H1 (cell line): ENCODE measurements around the gene CCR3. TPM values are rescaled to one million over a fixed set of nuclear protein-coding genes. Genes with fewer than 3 reads are reported as not detected.

ENCODE experiments used
- CTCF ChIA-PET: fragments of 300-600 bp; sonication (Branson Sonifier 250); formaldehyde crosslinking; loops from one replicate; lab custom pipeline; 2021; ENCODE audit not compliant: partially characterized antibody; lab: Charles Lee
- POLR2A ChIA-PET: fragments of 300-600 bp; sonication (Branson Sonifier 250); formaldehyde crosslinking; loops from one replicate; lab custom pipeline; 2021; ENCODE audit warnings: inconsistent platforms; ENCODE audit not compliant: partially characterized antibody; lab: Charles Lee
- DNase-seq, 2 experiments: peaks; one replicate each; pipeline versions ENCODE4 v3.0.0 to v3.0.0-alpha.2; 2010 to 2022; ENCODE audit warnings: low spot score in 2 of 2, low read depth in 1 of 2, mixed read lengths in 1 of 2
- FAIRE-seq: peaks from 2 replicates; lab custom pipeline; 2011; peaks lifted over from hg19 to GRCh38; lab: Jason Lieb, UNC
- H2AFZ ChIP-seq: 2 replicates; pipeline ENCODE4 v1.8.1; 2012; ENCODE audit warnings: low read length, inconsistent platforms
- H2AK5ac ChIP-seq: 2 replicates; pipeline ENCODE4 v1.6.1; 2013; ENCODE audit warnings: low read depth, low read length
- H2BK120ac ChIP-seq: replicated peaks from 2 replicates; pipeline ENCODE3; 2013; ENCODE audit warnings: low read depth, low read length, inconsistent platforms
- H2BK12ac ChIP-seq: 2 replicates; pipeline ENCODE4 v1.6.1; 2013; ENCODE audit warnings: low read depth, low read length
- H2BK15ac ChIP-seq: 2 replicates; pipeline ENCODE4 v1.6.1; 2013; ENCODE audit warnings: low read length
- H2BK20ac ChIP-seq: 2 replicates; pipeline ENCODE4 v1.6.1; 2013; ENCODE audit warnings: low read length
- H2BK5ac ChIP-seq: 2 replicates; pipeline ENCODE4 v1.6.1; 2013; ENCODE audit warnings: low read depth, low read length
- H3K14ac ChIP-seq: 2 replicates; pipeline ENCODE4 v1.6.1; 2013; ENCODE audit warnings: inconsistent platforms; ENCODE audit not compliant: insufficient read length
- H3K18ac ChIP-seq: 2 replicates; pipeline ENCODE4 v1.6.1; 2013; ENCODE audit warnings: low read length; ENCODE audit errors: extremely low read depth
- H3K23ac ChIP-seq: 2 replicates; pipeline ENCODE4 v1.6.1; 2013; ENCODE audit warnings: inconsistent platforms; ENCODE audit not compliant: insufficient read length
- H3K23me2 ChIP-seq: 2 replicates; pipeline ENCODE4 v1.6.1; 2013; ENCODE audit warnings: low read depth, low read length
- H3K27ac ChIP-seq: 2 replicates; pipeline ENCODE4 v1.6.1; 2011; ENCODE audit warnings: low read depth, low read length, inconsistent platforms
- H3K27me3 ChIP-seq, 4 experiments: replicated peaks in 1 of 4; 1 replicate in 1 of 4; 2 replicates in 3 of 4; pipeline versions ENCODE4 v1.6.1 to v1.8.1; 2011 to 2013; ENCODE audit warnings: low read length in 3 of 4, mild to moderate bottlenecking in 3 of 4, inconsistent platforms in 2 of 4, mixed read lengths in 2 of 4, moderate library complexity in 1 of 4; ENCODE audit not compliant: control insufficient read depth in 3 of 4, insufficient read depth in 3 of 4; ENCODE audit errors: extremely low read depth in 1 of 4
- H3K36me3 ChIP-seq, 4 experiments: 2 replicates each; pipeline versions ENCODE4 v1.6.1 to v1.8.1; 2011 to 2013; ENCODE audit warnings: mild to moderate bottlenecking in 4 of 4, low read length in 3 of 4, moderate library complexity in 2 of 4, control low read depth in 1 of 4, inconsistent platforms in 1 of 4; ENCODE audit not compliant: insufficient read depth in 4 of 4, control insufficient read depth in 2 of 4
- H3K4ac ChIP-seq: replicated peaks from 2 replicates; pipeline ENCODE3; 2013; ENCODE audit warnings: low read length, low read depth, mixed read lengths, inconsistent platforms; ENCODE audit not compliant: insufficient read length
- H3K4me1 ChIP-seq, 4 experiments: replicated peaks in 1 of 4; 1 replicate in 1 of 4; 2 replicates in 3 of 4; pipeline versions ENCODE4 v1.6.1 to v1.8.1; 2011 to 2013; ENCODE audit warnings: low read length in 3 of 4, inconsistent platforms in 2 of 4, mixed read lengths in 1 of 4; ENCODE audit not compliant: insufficient read depth in 4 of 4, control insufficient read depth in 3 of 4
- H3K4me2 ChIP-seq, 2 experiments: 2 replicates each; pipeline versions ENCODE4 v1.6.1 to v1.8.1; 2011 to 2013; ENCODE audit warnings: low read depth in 2 of 2, low read length in 2 of 2, control low read depth in 1 of 2, inconsistent platforms in 1 of 2, mild to moderate bottlenecking in 1 of 2; ENCODE audit not compliant: insufficient read depth in 1 of 2
- H3K4me3 ChIP-seq, 4 experiments: fragments of 200-600, 300-600 bp in 1 of 4; sonication (generic), shearing (Covaris generic), sonication (Bioruptor Twin) in 1 of 4; 2 replicates each; pipeline versions ENCODE4 v1.5.1 to v1.8.1; 2011 to 2016; ENCODE audit warnings: low read length in 4 of 4, low read depth in 3 of 4, control low read depth in 2 of 4, inconsistent platforms in 2 of 4, mild to moderate bottlenecking in 2 of 4, mixed read lengths in 1 of 4, moderate library complexity in 1 of 4; ENCODE audit not compliant: insufficient read depth in 2 of 4; ENCODE audit errors: extremely low read depth in 1 of 4
- H3K56ac ChIP-seq: replicated peaks from 2 replicates; pipeline ENCODE3; 2013; ENCODE audit warnings: low read depth, mild to moderate bottlenecking, mixed read lengths, low read length, inconsistent platforms; ENCODE audit not compliant: insufficient read length
- H3K79me1 ChIP-seq: 2 replicates; pipeline ENCODE4 v1.6.1; 2013; ENCODE audit warnings: low read depth, low read length, control low read depth
- H3K79me2 ChIP-seq, 2 experiments: 2 replicates each; pipeline versions ENCODE4 v1.6.1 to v1.8.1; 2012 to 2013; ENCODE audit warnings: low read length in 2 of 2, mild to moderate bottlenecking in 2 of 2, inconsistent platforms in 1 of 2; ENCODE audit not compliant: insufficient read depth in 2 of 2, control insufficient read depth in 1 of 2
- H3K9ac ChIP-seq, 4 experiments: replicated peaks in 1 of 4; 1 replicate in 1 of 4; 2 replicates in 3 of 4; pipeline versions ENCODE4 v1.6.1 to v1.8.1; 2011 to 2013; ENCODE audit warnings: low read depth in 3 of 4, low read length in 3 of 4, control low read depth in 2 of 4, mild to moderate bottlenecking in 2 of 4, moderate library complexity in 2 of 4, inconsistent platforms in 1 of 4; ENCODE audit errors: extremely low read depth in 1 of 4
- H3K9me3 ChIP-seq, 2 experiments: 2 replicates each; pipeline versions ENCODE4 v1.6.1 to v1.8.1; 2012 to 2013; ENCODE audit warnings: mild to moderate bottlenecking in 2 of 2, moderate library complexity in 2 of 2, control low read depth in 1 of 2, inconsistent platforms in 1 of 2, low read depth in 1 of 2, low read length in 1 of 2, mixed read lengths in 1 of 2; ENCODE audit not compliant: insufficient read depth in 2 of 2
- H4K20me1 ChIP-seq, 2 experiments: replicated peaks in 1 of 2; 2 replicates each; pipeline versions ENCODE3 to v1.8.1; 2011 to 2013; ENCODE audit warnings: inconsistent platforms in 2 of 2, low read length in 2 of 2, mild to moderate bottlenecking in 1 of 2; ENCODE audit not compliant: insufficient read depth in 2 of 2, control insufficient read depth in 1 of 2
- H4K5ac ChIP-seq: 2 replicates; pipeline ENCODE4 v1.6.1; 2013; ENCODE audit warnings: low read length, low read depth, mixed read lengths, inconsistent platforms; ENCODE audit not compliant: insufficient read length
- H4K8ac ChIP-seq: 2 replicates; pipeline ENCODE4 v1.8.0; 2013; ENCODE audit warnings: mild to moderate bottlenecking, moderate library complexity, low read length, inconsistent platforms; ENCODE audit not compliant: insufficient read depth; ENCODE audit errors: extremely low read depth
- H4K91ac ChIP-seq: replicated peaks from 2 replicates; pipeline ENCODE3; 2013; ENCODE audit warnings: low read length, mixed read lengths, inconsistent platforms; ENCODE audit not compliant: insufficient read length
- GTF2F1 ChIP-seq: IDR thresholded peaks from 2 replicates; pipeline ENCODE4 v1.6.1; 2012; ENCODE audit warnings: low read depth, low read length, improper control_type of control experiment, borderline replicate concordance
- SAP30 ChIP-seq: fragments of 300-600 bp; sonication (generic); IDR thresholded peaks from 2 replicates; pipeline ENCODE4 v1.7.1; 2012; ENCODE audit warnings: low read length, moderate library complexity, mild to moderate bottlenecking, inconsistent platforms; ENCODE audit not compliant: insufficient read depth, insufficient replicate concordance
- TBP ChIP-seq: IDR thresholded peaks from 2 replicates; pipeline ENCODE4 v1.6.1; 2011; ENCODE audit warnings: low read depth, low read length, improper control_type of control experiment
- WGBS, 2 experiments: shearing (Covaris generic) in 1 of 2; methylation state at CpG; one replicate each; pipeline versions ENCODE4 v1.1.6 to v1.1.7; 2013 to 2015; ENCODE audit warnings: low lambda C conversion rate in 2 of 2, mixed read lengths in 2 of 2, inconsistent platforms in 1 of 2, low coverage in 1 of 2, missing lambda C conversion rate in 1 of 2; ENCODE audit not compliant: insufficient replicate concordance in 2 of 2, insufficient coverage in 1 of 2, insufficient read length in 1 of 2; ENCODE audit errors: extremely low coverage in 1 of 2, missing lambda C conversion rate in 1 of 2; 5-methylcytosine and 5-hydroxymethylcytosine counted together
- polyA plus RNA-seq, 7 experiments: library from polyadenylated mRNA; depleted of rRNA in 3 of 7; stranded (reverse) in 5 of 7; unstranded in 2 of 7; fragments of >200 nt in 5 of 7; fragments of 200-250 nt in 2 of 7; gene quantifications; 1 replicate in 5 of 7; 2 replicates in 1 of 7; 4 replicates in 1 of 7; pipeline versions ENCODE4 v1.2.1 to v1.2.3, GENCODE V29; 2011 to 2013; ENCODE audit warnings: missing spikeins in 2 of 7, mixed read lengths in 2 of 7
- total RNA-seq: library from RNA; stranded (reverse); fragmentation: NEBNext Ultra II Directional; extraction: Animal tissue kit (Norgen Biotek cat#: 25700); gene quantifications from 2 replicates; pipeline ENCODE4 v1.2.1, GENCODE V29; 2021

Gene CCR3
- total and polyA plus RNA-seq, 2 of the 8 experiments (the other 6 are each of a cell fraction or from before 2014, with no cell fraction given), result not detected

DNA sequence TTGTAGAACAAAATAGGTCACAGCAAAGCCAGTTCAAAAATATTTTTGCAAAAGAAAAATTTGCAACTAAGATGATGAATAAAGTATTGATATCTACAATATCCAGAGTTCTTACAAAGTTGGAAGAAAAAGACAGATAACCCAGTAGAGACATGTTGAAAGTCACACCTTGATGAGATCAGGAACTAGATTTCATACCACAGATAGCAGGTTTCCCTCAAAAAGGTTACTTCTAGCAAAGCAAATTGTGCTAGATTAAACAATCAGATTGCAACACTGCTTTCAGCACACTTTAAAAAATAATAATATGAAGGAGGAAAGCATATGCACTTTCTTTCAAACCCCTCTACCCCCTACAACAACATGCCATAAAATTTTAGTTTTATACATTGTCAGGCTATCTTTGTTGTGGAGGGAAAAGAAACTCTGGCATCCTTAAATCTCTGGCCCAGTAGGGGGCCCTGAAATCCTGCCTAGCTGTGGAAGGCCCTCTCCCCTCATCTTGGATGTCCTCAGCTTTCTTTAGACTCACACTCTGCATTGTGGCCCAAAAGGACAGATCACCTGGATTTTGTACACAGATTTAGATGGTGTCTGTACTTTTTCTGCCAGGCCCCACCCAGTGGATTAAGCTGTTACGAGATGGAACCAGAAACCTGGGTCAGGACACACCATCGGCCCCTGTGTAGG, 50.9 kb downstream of the CCR3 start:
- no peak overlapping the region for H2BK120ac ChIP-seq
- WGBS, 2 experiments, result 90% methylated on average over 2 of the region's 2 CpGs; no CpG with 5 or more reads in 1 of the 2 experiments
- H3K14ac ChIP-seq, result no peak overlapping the region
- no peak overlapping the region for H3K18ac ChIP-seq
- H3K23me2 ChIP-seq, result no peaks in the 10 kb centered on the region
- H3K79me2 ChIP-seq, result no peaks in the 10 kb centered on the region
- H2AK5ac ChIP-seq, result no peak overlapping the region
- H4K5ac ChIP-seq, result no peak overlapping the region
- H2BK5ac ChIP-seq, result no peak overlapping the region
- no peak overlapping the region for H3K56ac ChIP-seq
- POLR2A ChIA-PET, result no interaction called here
- CTCF ChIA-PET, result interaction anchor here (0.6 to 2.0 kb wide), 3 partner anchors 10 to 84 kb away, joined by 3 to 5 read pairs (median 3); no protein-coding TSS in a partner anchor
- H3K4me2 ChIP-seq, result no peak overlapping the region
- H2AFZ ChIP-seq, result no peak overlapping the region
- H2BK12ac ChIP-seq, result no peak overlapping the region
- no peak overlapping the region for H2BK15ac ChIP-seq
- no peaks in the 10 kb centered on the region for H3K4me1 ChIP-seq
- DNase-seq, result no peak
- no peak overlapping the region for H3K9ac ChIP-seq
- no peak overlapping the region for H3K4me3 ChIP-seq
- no peak overlapping the region for H4K91ac ChIP-seq
- H3K36me3 ChIP-seq, result no peaks in the 10 kb centered on the region
- H4K20me1 ChIP-seq, result no peaks in the 10 kb centered on the region
- no peaks in the 10 kb centered on the region for H3K79me1 ChIP-seq
- H4K8ac ChIP-seq, result no peak overlapping the region
- no peak overlapping the region for H3K4ac ChIP-seq
- no peaks in the 10 kb centered on the region for H3K27me3 ChIP-seq
- H3K23ac ChIP-seq, result no peak overlapping the region
- no peak for FAIRE-seq
- no peaks in the 10 kb centered on the region for H3K9me3 ChIP-seq
- no peak overlapping the region for H2BK20ac ChIP-seq
- H3K27ac ChIP-seq, result no peak overlapping the region
- TF ChIP-seq SAP30 (no peak), GTF2F1 (no peak), TBP (no peak)
